T-helper 2 cell (primary cell): Measurements from ENCODE around the gene RXFP2.

Source experiments
- DNase-seq, 5 experiments: peaks; one replicate each; pipeline versions ENCODE4 v3.0.0 to v3.0.0-alpha.2; 2012 to 2022

RXFP2 gene

GRCh38 chr13:31768351-31768750, 29.0 kb downstream of the RXFP2 start:
- no peak for DNase-seq

- no peak for DNase-seq
Observed at GRCh38 chr13:31769575-31769974, 30.2 kb downstream of the RXFP2 start.

GRCh38 chr13:31772231-31772630, 32.9 kb downstream of the RXFP2 start:
- no peak for DNase-seq

GRCh38 chr13:31773538-31773937, 34.2 kb downstream of the RXFP2 start:
- no peak for DNase-seq

GRCh38 chr13:31774186-31774750, 34.9 kb downstream of the RXFP2 start:
- no peak for DNase-seq

- DNase-seq, result no peak
Observed at GRCh38 chr13:31775148-31775547, 35.8 kb downstream of the RXFP2 start.

- DNase-seq, result no peak
Observed at GRCh38 chr13:31775686-31776085, 36.4 kb downstream of the RXFP2 start.

GRCh38 chr13:31781064-31781463, 41.7 kb downstream of the RXFP2 start:
- no peak for DNase-seq

- DNase-seq, result no peak
Observed at GRCh38 chr13:31786011-31786410, 46.7 kb downstream of the RXFP2 start.

- DNase-seq, result no peak
Observed at GRCh38 chr13:31790992-31791391, 51.7 kb downstream of the RXFP2 start.

- DNase-seq, result no peak
Observed at GRCh38 chr13:31793246-31793645, 53.9 kb downstream of the RXFP2 start.

GRCh38 chr13:31794452-31794851, 55.1 kb downstream of the RXFP2 start:
- DNase-seq, result no peak

GRCh38 chr13:31797154-31797775, 57.9 kb downstream of the RXFP2 start:
- DNase-seq, result no peak

- no peak for DNase-seq
Observed at GRCh38 chr13:31798189-31798588, 58.9 kb downstream of the RXFP2 start.

- no peak for DNase-seq
Observed at GRCh38 chr13:31801088-31801487, 61.8 kb downstream of the RXFP2 start.

- no peak for DNase-seq
Observed at GRCh38 chr13:31803311-31803710, 64.0 kb downstream of the RXFP2 start.

- DNase-seq, result no peak
Observed at GRCh38 chr13:31805841-31806240, 66.5 kb downstream of the RXFP2 start.

GRCh38 chr13:31807090-31807541, 67.8 kb downstream of the RXFP2 start:
- peak in 4 of 5 experiments; percentile 3 to 79 (median 44) for DNase-seq

GRCh38 chr13:31814536-31814935, 75.2 kb downstream of the RXFP2 start:
- no peak for DNase-seq

- DNase-seq, result no peak
Observed at GRCh38 chr13:31815361-31816144, 76.2 kb downstream of the RXFP2 start.

GRCh38 chr13:31818236-31818635, 78.9 kb downstream of the RXFP2 start:
- DNase-seq, result no peak

GRCh38 chr13:31824705-31825517, 85.6 kb downstream of the RXFP2 start:
- DNase-seq, result peak in 1 of 5 experiments; percentile 35

- no peak for DNase-seq
Observed at GRCh38 chr13:31826521-31826920, 87.2 kb downstream of the RXFP2 start.
